Left lung (tissue), 10 donors: ENCODE data around the gene ARMH3. TPM values are rescaled to one million over a fixed set of nuclear protein-coding genes. Genes with fewer than 3 reads are reported as not detected.
A peak's percentile ranks its signal among the peaks of the same experiment; 100 is the strongest.

Experiments
- ATAC-seq: fragments of 200-7000 bp; cut with Tn5 transposase; one replicate; pipeline ENCODE4 v1.9.1; 2020; ENCODE audit warnings: moderate library complexity
- DNase-seq, 4 donors: peaks; one replicate each; pipeline ENCODE4 v3.0.0-alpha.2; 2013 to 2020
- H3K27ac ChIP-seq, 2 donors: fragments of 200-600 bp; sonication (generic) in 1 of 2; one replicate each; pipeline versions ENCODE4 v1.5.0 to v1.8.0; 2020 to 2021
- H3K27me3 ChIP-seq, 2 donors: fragments of 200-600 bp; sonication (generic) in 1 of 2; one replicate each; pipeline versions ENCODE4 v1.5.0 to v1.8.0; 2020 to 2021
- H3K36me3 ChIP-seq, 2 donors: fragments of 200-600 bp; sonication (generic) in 1 of 2; one replicate each; pipeline versions ENCODE4 v1.5.0 to v1.8.0; 2020 to 2021
- H3K4me1 ChIP-seq, 2 donors: fragments of 200-600 bp; one replicate each; pipeline ENCODE4 v1.8.0; 2021
- H3K4me3 ChIP-seq, 2 donors: fragments of 200-600 bp; sonication (generic) in 1 of 2; one replicate each; pipeline versions ENCODE4 v1.5.0 to v1.8.0; 2020 to 2021; ENCODE audit warnings: mild to moderate bottlenecking in 1 of 2
- H3K9me3 ChIP-seq, 2 donors: fragments of 200-600 bp; sonication (generic) in 1 of 2; one replicate each; pipeline versions ENCODE4 v1.5.0 to v1.8.0; 2020 to 2021
- CTCF ChIP-seq, 2 donors: fragments of 200-600 bp; sonication (generic) in 1 of 2; IDR thresholded peaks; one replicate each; pipeline versions ENCODE4 v1.5.0 to v1.8.0; 2021; ENCODE audit warnings: antibody characterized with exemption in 2 of 2
- intact Hi-C, 2 donors: fragments of 100-400 bp; cut with DNase I; formaldehyde crosslinking; loops; one replicate each; pipeline versions ENCODE4 v1.11.2 to v1.14.2; 2022
- polyA plus RNA-seq, 6 donors: library from polyadenylated mRNA; unstranded; fragments of 120-200 nt; gene quantifications; one replicate each; pipeline ENCODE4 v1.2.1, GENCODE V29; 2013; ENCODE audit not compliant: insufficient read length in 6 of 6
- total RNA-seq, 2 donors: library from RNA; stranded (reverse); fragmentation: NEBNext Ultra II Directional; extraction: Animal tissue kit (Norgen Biotek cat#: 25700); gene quantifications; one replicate each; pipeline ENCODE4 v1.2.1, GENCODE V29; 2021
- donor health status: DM: no; HTN: yes; CAD: no.
- donor health status: DM: no; HTN: no; CAD: no.

Gene ARMH3
- total and polyA plus RNA-seq, 8 donors = 19.4 to 26.2 (median 23.4) TPM

GRCh38 chr10:101912561-101913179 is 143.3 kb downstream of the ARMH3 start:
- no peaks in the 10 kb centered on the region for H3K9me3 ChIP-seq
- H3K4me3 ChIP-seq = no peak overlapping the region
- DNase-seq (no peak), ATAC-seq (no peak)
- intact Hi-C loops = no loop called here
- peaks cover 0 to 25% of the 10 kb centered on the region in 2 donors for H3K36me3 ChIP-seq
- no peak for TF ChIP-seq CTCF (IDR thresholded peaks at IDR 0.05)
- no peak overlapping the region for H3K27ac ChIP-seq
- H3K4me1 ChIP-seq = no peaks in the 10 kb centered on the region
- H3K27me3 ChIP-seq = no peaks in the 10 kb centered on the region

- Histone ChIP-seq H3K27ac (no peak overlapping the region), H3K9me3 (no peaks in the 10 kb centered on the region), H3K4me1 (no peaks in the 10 kb centered on the region), H3K36me3 (peaks cover 0 to 22% of the 10 kb centered on the region in 2 donors), H3K27me3 (no peaks in the 10 kb centered on the region), H3K4me3 (no peak overlapping the region)
- DNase-seq = no peak
- no peak for ATAC-seq
- no peak for TF ChIP-seq CTCF (IDR thresholded peaks at IDR 0.05)
- intact Hi-C loops = no loop called here
Measured at GRCh38 chr10:101906586-101907183, 149.3 kb downstream of the ARMH3 start.

- DNase-seq = no peak
- Histone ChIP-seq H3K9me3 (no peaks in the 10 kb centered on the region), H3K27ac (no peak overlapping the region), H3K4me3 (no peak overlapping the region), H3K27me3 (no peaks in the 10 kb centered on the region), H3K36me3 (peaks cover 0 to 9% of the 10 kb centered on the region in 2 donors), H3K4me1 (no peaks in the 10 kb centered on the region)
- intact Hi-C loops = no loop called here
- no peak for ATAC-seq
- no peak for TF ChIP-seq CTCF (IDR thresholded peaks at IDR 0.05)
Measured at GRCh38 chr10:101905251-101905650, 150.7 kb downstream of the ARMH3 start.

GRCh38 chr10:101903827-101904550 is 152.0 kb downstream of the ARMH3 start:
- no peaks in the 10 kb centered on the region for H3K9me3 ChIP-seq
- no peak overlapping the region for H3K4me3 ChIP-seq
- DNase-seq (peak in 1 of 4 donors; percentile 12), ATAC-seq (peak; percentile 33)
- no peak overlapping the region for H3K27ac ChIP-seq
- no peaks in the 10 kb centered on the region for H3K27me3 ChIP-seq
- peaks cover 0 to 9% of the 10 kb centered on the region in 2 donors for H3K36me3 ChIP-seq
- no peaks in the 10 kb centered on the region for H3K4me1 ChIP-seq
- TF ChIP-seq CTCF (IDR thresholded peaks at IDR 0.05) = no peak
- intact Hi-C loops = no loop called here

- peaks cover 0 to 3% of the 10 kb centered on the region in 2 donors for H3K4me1 ChIP-seq
- no peaks in the 10 kb centered on the region for H3K9me3 ChIP-seq
- intact Hi-C loops = no loop called here
- no peak for ATAC-seq
- no peak for DNase-seq
- no peaks in the 10 kb centered on the region for H3K27me3 ChIP-seq
- no peak overlapping the region for H3K27ac ChIP-seq
- no peak for TF ChIP-seq CTCF (IDR thresholded peaks at IDR 0.05)
- no peak overlapping the region for H3K4me3 ChIP-seq
- H3K36me3 ChIP-seq = peaks cover 0 to 9% of the 10 kb centered on the region in 2 donors
Measured at GRCh38 chr10:101902820-101903145, 153.2 kb downstream of the ARMH3 start.
